Endometrium (tissue), 2 donors: ENCODE data around the gene CLSTN2.

Experiments used
- FAIRE-seq: peaks from 2 replicates; lab custom pipeline; 2012; peaks lifted over from hg19 to GRCh38; lab: Jason Lieb, UNC
- donor health status: control.
- donor health status: control.

The CLSTN2 gene

DNA sequence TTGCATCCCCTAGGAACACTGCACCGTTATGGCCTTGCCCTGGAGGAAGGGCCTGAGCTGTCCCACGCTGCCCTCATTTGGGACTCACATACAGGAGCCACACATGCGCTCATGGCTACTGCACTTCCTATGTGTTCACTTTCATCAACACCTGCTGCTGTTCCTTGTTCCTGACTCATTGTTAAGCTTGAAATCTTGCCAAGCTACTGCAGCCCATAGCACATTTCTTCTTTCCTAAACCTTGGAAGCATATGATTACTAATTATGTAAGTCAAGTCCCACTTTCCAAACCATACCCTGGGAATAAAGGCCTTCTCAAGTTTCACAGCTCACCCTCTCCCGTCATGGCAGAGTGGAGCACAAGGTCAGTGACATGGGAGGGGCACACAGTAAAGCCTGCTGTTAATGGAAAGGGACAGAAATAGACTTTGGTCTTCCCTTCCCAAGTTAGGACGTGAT, 307.9 kb downstream of the CLSTN2 start:
- FAIRE-seq, result no peak

GRCh38 chr3:140243575-140243974, 308.6 kb downstream of the CLSTN2 start:
- FAIRE-seq, result no peak

- FAIRE-seq, result no peak
Observed at GRCh38 chr3:140244893-140245292, 309.9 kb downstream of the CLSTN2 start.

DNA sequence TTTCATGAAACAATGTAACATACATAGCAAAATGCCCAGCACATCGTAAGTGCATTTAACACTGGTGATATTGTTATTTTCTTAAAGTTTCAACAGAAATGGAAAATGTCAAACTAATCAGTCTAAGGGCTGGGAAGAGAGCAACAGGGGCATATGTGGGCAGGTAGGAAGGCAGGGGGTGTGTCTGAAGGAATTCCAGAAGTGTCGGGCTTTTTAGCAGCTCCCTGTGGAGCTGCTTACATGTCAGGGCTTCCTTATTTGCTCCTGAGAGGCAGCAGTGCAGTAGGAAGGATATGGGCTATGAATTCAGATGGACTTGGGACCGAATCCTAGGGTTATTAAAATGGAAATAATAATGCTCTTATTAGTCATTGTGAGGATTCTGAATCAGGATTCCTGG, 311.6 kb downstream of the CLSTN2 start:
- FAIRE-seq, result no peak

- no peak for FAIRE-seq
Observed at GRCh38 chr3:140247775-140248174, 312.8 kb downstream of the CLSTN2 start.

GRCh38 chr3:140249188-140249587, 314.2 kb downstream of the CLSTN2 start:
- FAIRE-seq, result no peak

GRCh38 chr3:140250010-140250855, 315.2 kb downstream of the CLSTN2 start:
- no peak for FAIRE-seq

- FAIRE-seq, result no peak
Observed at GRCh38 chr3:140250945-140251344, 316.0 kb downstream of the CLSTN2 start.

GRCh38 chr3:140251678-140252077, 316.7 kb downstream of the CLSTN2 start:
- FAIRE-seq, result no peak

DNA sequence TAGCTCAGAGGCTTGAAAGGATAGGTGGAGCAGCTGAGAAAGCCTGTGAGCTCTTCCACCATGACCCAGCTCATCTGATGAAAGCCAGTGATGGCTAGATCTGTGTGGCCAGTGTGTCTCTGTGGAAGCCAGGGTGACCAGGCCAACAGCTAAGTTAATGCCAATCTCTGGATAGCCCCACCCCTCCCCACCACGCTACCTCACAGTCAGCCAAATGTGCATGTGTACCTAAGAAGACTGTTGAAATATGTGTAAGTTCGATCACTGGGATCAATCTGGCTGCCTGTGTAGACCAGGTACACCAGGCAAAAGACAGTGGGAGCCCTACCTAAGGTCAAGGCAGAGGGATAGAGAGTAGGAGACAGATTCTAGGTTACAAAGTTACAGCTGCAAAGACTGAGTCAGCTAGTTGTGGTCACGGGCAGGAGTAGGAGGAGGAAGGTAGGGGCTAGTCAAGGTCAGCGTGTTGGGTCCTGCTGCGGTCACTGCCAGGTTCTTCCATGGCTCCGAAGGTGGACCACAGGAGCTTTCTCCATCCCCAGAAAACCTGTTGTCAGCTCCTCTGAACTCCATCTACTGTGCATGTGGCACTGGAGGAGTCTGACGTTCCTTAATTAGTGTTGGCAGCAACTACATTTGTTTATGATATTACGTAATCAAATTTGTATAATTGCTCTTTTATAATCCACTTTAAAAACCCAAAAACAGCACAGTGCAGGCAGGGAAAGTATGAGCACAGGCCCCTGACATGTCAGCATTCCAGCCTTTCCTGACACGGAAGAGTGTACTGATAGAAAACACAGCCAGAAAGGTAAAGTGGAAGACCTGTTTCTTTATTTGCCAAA, 318.0 kb downstream of the CLSTN2 start:
- no peak for FAIRE-seq

DNA sequence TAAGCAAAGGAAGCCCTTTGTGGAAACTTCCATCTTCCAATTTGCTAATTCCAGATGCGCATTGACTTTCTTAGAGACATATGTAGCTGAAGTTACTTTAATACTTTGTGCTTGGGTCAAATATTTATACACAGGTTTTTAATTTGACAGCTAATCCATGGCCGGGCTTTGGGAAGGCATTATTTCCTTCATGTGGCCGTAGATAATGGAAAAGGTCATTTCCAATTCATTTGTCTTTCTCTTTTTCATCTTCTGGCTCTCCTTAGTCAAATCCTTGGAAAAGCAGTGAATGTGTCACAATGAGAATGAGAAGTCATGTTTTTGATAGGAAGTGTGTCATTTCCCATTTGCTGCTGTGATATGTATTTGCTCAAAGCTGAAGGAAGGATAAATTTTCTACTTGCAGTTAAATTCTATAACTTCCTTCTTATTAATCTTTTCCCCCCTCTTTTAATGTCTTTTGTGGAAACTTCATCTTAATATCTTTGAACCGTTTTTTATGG, 323.3 kb downstream of the CLSTN2 start:
- no peak for FAIRE-seq

DNA sequence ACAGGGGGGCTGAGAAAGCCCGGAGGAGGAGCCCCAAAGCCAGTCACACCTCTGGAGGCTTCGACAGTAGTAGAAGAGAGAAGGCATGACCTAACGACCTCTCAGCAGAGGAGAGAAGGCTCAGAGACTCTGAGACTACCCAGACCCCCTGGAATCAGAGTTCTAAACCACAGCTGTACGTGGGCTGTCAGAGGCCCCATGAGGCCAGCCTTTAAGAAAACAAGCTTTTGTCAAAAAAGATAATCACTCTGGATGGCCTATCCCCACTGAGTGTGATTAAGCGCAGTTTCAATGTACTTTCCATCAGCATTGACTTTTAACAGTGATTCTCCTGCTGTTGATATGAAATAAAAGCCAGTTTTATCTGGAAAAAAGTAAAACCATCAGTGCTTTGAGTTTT, 330.3 kb downstream of the CLSTN2 start:
- no peak for FAIRE-seq

- FAIRE-seq, result no peak
Observed at GRCh38 chr3:140268103-140268502, 333.1 kb downstream of the CLSTN2 start.

DNA sequence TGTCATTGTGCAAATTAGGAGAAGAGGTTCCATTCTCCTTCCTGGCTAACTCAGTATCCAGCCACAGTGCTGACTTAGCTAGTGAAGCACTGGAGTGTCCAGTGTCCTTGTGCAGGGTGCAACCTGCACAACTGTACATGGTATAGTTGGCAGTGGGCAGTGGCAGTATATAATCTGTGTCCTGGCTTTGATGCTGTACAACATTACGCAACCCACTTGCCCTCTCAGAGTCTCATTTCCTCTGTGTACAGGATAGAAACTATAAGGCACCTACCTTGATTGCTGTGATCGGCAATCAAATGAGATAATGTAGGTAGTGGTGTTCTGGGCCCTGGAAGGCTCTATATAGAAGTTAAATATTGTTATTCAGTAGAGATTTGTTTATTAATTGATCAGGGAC, 333.6 kb downstream of the CLSTN2 start:
- no peak for FAIRE-seq

DNA sequence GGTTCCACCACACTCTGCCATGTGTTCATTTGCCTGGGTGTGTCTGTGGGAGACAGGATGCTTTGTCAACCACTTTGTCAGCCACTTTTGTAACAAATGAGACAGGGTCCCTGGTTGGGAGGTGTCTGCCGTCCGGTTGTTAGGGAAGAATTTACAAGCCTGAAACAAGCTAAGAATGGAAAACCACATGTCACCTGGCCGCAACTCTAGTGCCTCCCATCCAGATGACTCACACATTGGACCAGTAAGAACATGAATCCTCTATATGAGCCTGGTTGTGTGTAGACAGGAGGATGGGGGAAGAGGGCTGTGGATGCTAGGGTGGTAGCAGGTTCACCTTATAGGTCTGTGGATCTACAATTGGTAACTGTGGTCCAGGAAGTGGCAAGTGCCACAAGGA, 335.3 kb downstream of the CLSTN2 start:
- no peak for FAIRE-seq

DNA sequence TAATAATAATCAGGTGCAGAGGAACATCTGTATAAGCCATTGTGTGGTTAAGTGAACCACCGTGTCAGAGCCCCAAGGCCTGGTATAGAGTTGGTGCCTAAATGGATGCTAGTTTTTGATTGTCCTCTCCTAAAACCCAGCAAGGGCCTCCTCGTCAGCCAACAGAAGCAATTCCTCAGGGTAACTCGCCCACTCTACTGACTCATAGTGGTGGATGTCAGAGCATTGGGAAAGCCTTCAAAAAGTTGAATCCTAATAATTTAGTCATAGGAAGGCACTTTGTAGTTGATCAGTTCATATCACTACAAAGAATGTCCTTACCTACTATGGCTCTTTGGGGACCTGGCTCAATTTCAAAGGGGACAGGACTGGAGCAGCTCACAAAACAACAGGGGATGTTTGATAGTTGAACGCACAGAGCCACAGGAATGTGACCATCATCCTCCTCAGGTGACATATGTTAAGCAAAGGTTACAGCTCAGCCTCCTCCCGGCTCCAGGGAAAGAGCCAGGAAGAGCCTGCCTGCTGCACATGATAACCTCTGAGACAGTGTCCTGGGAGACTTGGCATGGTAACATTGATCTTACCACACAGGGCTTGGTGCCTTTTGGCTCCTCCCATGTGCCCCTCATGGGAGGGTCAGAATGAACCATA, 338.7 kb downstream of the CLSTN2 start:
- no peak for FAIRE-seq

- no peak for FAIRE-seq
Observed at GRCh38 chr3:140274429-140274828, 339.4 kb downstream of the CLSTN2 start.

DNA sequence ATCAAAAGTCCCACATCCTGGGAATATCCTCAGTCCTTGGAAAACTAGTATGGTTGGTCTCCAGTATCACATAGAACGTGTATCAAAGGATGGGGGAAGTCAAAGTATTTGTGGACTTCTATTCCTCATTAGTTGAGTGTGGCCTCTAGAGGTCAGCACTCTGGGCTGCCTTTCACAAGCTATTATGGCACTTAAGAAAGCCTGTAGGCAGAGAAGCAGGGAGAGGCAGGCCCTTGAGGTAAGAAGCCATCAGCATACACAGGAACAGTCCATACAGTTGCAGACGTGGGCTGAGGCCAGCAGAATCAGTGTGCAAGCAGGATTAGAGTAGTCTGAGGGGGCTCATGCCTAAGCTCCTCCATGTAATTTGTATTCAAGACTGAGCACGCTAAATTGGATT, 341.7 kb downstream of the CLSTN2 start:
- FAIRE-seq, result no peak

- FAIRE-seq, result no peak
Observed at GRCh38 chr3:140277886-140278285, 342.9 kb downstream of the CLSTN2 start.

DNA sequence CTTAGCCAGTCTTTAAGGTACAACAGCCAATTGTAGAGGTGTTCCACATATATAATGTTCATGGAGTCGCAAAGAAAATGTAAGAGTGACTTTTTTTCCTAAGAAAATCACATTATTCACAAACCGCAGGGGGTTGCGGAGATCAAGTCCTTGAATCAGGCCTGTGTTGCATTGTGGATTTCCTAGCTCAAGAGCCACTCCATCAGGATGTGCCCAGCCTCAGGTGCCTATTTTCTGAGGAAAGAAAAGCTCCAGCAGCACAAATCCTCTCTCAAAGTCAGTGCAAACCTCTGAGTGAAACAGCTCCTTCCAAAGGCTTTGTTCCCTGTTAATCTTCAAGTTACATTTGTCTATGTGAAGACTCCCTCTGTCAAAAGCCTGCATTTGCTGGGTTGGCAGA, 349.4 kb downstream of the CLSTN2 start:
- FAIRE-seq, result no peak

GRCh38 chr3:140285380-140285779, 350.4 kb downstream of the CLSTN2 start:
- FAIRE-seq, result no peak

DNA sequence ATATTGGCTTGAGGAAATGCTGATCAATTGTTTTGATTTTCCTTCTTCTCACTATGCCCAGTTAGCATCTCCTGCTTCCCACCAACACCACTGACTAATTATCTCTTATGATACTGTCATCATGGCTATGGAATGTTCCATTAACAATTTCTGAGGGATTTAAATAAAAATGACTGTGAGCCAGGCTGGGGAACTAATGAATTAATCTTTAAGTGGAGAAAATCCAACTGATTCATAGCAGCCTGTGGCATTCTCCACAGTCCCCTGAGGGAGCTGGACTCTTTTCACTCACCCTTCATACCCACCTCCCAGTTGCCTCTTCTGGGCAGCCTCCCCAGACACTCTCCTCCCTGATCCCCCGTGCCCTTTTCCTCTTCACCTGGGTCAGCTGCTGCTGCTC, 353.6 kb downstream of the CLSTN2 start:
- FAIRE-seq, result no peak

DNA sequence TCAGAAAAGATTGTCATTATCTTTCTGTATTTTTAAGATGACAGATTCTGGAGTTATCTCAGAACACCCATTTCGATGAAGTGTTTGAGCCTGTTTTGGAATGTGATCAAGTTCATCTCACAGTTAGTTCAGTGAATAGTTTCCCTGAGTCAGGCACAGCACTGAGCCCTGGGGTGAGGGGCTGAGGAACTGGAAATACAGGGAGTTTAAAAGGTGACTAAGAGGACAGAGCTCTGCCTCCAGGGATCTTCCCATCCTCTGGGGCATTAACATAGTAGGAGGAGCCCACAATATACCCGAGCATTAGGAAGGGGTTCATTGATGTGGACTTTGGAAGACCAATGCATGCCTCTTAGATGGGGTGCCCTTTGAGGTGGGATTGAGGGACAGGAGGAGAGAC, 355.1 kb downstream of the CLSTN2 start:
- no peak for FAIRE-seq
